ENCODE measurements around the gene UFSP2. TPM values are rescaled to one million over a fixed set of nuclear protein-coding genes. Genes with fewer than 3 reads are reported as not detected.

UFSP2 gene
- total RNA-seq, 1 experiment from 2014 or later, result 44.4 TPM

DNA sequence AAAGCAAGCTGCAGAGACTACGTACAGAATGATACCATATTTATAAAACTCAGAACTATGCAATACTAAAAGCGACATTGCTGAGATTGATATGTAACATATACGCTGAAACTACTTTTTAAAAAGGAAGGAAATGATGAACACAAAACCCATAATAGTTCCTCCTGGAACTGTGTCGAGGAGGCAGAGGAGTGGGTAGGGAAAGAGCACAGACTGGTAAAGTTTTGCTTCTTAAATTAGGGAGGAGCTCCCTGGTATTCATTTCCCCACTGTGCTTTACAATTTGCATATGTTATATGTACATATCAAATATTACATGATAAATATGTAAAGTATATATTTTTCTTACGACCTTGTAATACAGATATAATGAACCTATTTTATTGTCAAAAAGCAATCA lies 13.9 kb downstream of the UFSP2 start:
- Mint-ChIP-seq H3K9me3 (ENCODE audit: unreplicated experiment) (no peaks in the 10 kb centered on the region), H3K27ac (ENCODE audit: low read depth, unreplicated experiment) (no peak overlapping the region), H3K27me3 (ENCODE audit: insufficient read depth, unreplicated experiment) (no peaks in the 10 kb centered on the region), H3K4me3 (ENCODE audit: unreplicated experiment) (no peak overlapping the region), H3K4me1 (ENCODE audit: insufficient read depth, unreplicated experiment) (no peaks in the 10 kb centered on the region), H3K36me3 (ENCODE audit: insufficient read depth, unreplicated experiment) (peaks cover 29% of the 10 kb centered on the region)
- intact Hi-C loops (cut with micrococcal nuclease), result no loop called here
- TF ChIP-seq, protein P1, sequence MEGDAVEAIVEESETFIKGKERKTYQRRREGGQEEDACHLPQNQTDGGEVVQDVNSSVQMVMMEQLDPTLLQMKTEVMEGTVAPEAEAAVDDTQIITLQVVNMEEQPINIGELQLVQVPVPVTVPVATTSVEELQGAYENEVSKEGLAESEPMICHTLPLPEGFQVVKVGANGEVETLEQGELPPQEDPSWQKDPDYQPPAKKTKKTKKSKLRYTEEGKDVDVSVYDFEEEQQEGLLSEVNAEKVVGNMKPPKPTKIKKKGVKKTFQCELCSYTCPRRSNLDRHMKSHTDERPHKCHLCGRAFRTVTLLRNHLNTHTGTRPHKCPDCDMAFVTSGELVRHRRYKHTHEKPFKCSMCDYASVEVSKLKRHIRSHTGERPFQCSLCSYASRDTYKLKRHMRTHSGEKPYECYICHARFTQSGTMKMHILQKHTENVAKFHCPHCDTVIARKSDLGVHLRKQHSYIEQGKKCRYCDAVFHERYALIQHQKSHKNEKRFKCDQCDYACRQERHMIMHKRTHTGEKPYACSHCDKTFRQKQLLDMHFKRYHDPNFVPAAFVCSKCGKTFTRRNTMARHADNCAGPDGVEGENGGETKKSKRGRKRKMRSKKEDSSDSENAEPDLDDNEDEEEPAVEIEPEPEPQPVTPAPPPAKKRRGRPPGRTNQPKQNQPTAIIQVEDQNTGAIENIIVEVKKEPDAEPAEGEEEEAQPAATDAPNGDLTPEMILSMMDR (IDR thresholded peaks at IDR 0.05; ENCODE audit: unreplicated experiment), result no peak
- CTCF ChIA-PET, result no interaction called here
- no peak for DNase-seq (ENCODE audit: unreplicated experiment)
- POLR2A ChIA-PET, result no interaction called here
- BruUV-seq (replicated peaks), result no TSS peak

DNA sequence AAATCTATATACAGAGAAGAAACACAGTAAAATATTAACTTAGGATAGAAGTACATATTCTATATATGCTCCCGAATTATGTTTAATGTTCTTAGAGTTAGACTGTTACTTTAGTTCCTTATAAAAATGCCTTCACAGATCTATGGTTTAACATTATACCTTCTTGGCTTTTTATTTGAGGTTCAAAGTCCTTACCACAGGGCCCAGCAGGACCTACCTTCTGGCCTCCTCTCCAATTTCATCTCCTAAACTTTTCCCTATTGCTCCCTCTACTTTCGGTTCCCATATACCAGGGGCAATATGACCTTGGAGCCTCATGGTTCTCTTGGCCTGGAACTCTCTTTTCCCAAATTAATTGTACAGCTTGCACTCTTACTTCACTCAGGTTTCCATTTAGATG lies 17.3 kb downstream of the UFSP2 start:
- Mint-ChIP-seq H3K36me3 (ENCODE audit: insufficient read depth, unreplicated experiment) (peaks cover 50% of the 10 kb centered on the region), H3K4me3 (ENCODE audit: unreplicated experiment) (no peak overlapping the region), H3K4me1 (ENCODE audit: insufficient read depth, unreplicated experiment) (no peaks in the 10 kb centered on the region), H3K27ac (ENCODE audit: low read depth, unreplicated experiment) (no peak overlapping the region), H3K27me3 (ENCODE audit: insufficient read depth, unreplicated experiment) (no peaks in the 10 kb centered on the region), H3K9me3 (ENCODE audit: unreplicated experiment) (no peaks in the 10 kb centered on the region)
- intact Hi-C loops (cut with micrococcal nuclease), result no loop called here
- TF ChIP-seq, protein P1 (IDR thresholded peaks at IDR 0.05; ENCODE audit: unreplicated experiment), result no peak
- ChIA-PET POLR2A (interaction anchor here (0.6 kb wide), 1 partner anchor 12 kb away, joined by 3 read pairs; the partner anchor contains the start of gene ANKRD37), CTCF (interaction anchor here (0.7 kb wide), 1 partner anchor 239 kb away, joined by 3 read pairs; no protein-coding TSS in a partner anchor)
- no TSS peak for BruUV-seq (replicated peaks)
- no peak for DNase-seq (ENCODE audit: unreplicated experiment)

GRCh38 chr4:185405296-185405999 lies 20.3 kb downstream of the UFSP2 start:
- intact Hi-C loops (cut with micrococcal nuclease), result no loop called here
- CTCF ChIA-PET, result interaction anchor here (0.6 to 1.2 kb wide), 3 partner anchors 9 to 890 kb away, joined by 3 to 4 read pairs (median 4); partner anchors contain the start of gene ANKRD37
- Mint-ChIP-seq H3K4me1 (ENCODE audit: insufficient read depth, unreplicated experiment) (no peaks in the 10 kb centered on the region), H3K9me3 (ENCODE audit: unreplicated experiment) (no peaks in the 10 kb centered on the region), H3K27me3 (ENCODE audit: insufficient read depth, unreplicated experiment) (no peaks in the 10 kb centered on the region), H3K36me3 (ENCODE audit: insufficient read depth, unreplicated experiment) (peaks cover 63% of the 10 kb centered on the region), H3K4me3 (ENCODE audit: unreplicated experiment) (no peak overlapping the region), H3K27ac (ENCODE audit: low read depth, unreplicated experiment) (no peak overlapping the region)
- BruUV-seq (replicated peaks), result no TSS peak
- DNase-seq (ENCODE audit: unreplicated experiment), result no peak
- POLR2A ChIA-PET, result interaction anchor here (1.0 to 2.7 kb wide), 2 partner anchors 9 to 20 kb away, joined by 3 to 10 read pairs; partner anchors contain the start of genes ANKRD37, LRP2BP and UFSP2
- TF ChIP-seq, protein P1 (IDR thresholded peaks at IDR 0.05; ENCODE audit: unreplicated experiment), result no peak

DNA sequence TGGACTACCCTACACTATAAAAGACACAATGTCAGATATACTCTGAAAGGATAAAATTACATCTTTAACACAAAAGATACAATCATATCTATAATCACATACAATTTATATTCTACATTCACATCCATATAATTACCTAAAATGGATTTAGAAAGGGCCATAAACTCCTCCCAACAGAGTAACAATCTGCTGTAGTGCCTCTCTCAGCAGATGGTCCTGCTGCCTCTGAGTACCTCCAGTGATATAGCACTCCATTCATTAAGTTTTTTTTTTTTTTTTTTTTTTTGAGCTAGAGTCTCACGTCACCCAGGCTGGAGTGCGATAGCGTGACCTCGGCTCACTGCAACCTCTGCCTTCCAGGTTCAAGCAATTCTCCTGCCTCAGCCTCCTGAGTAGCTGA lies 21.7 kb downstream of the UFSP2 start:
- no peaks in the 10 kb centered on the region for H3K9me3 Mint-ChIP-seq (ENCODE audit: unreplicated experiment)
- POLR2A ChIA-PET, result interaction anchor here (0.7 kb wide), 1 partner anchor 21 kb away, joined by 4 read pairs; no protein-coding TSS in a partner anchor
- no TSS peak for BruUV-seq (replicated peaks)
- DNase-seq (ENCODE audit: unreplicated experiment), result no peak
- TF ChIP-seq, protein P1 (IDR thresholded peaks at IDR 0.05; ENCODE audit: unreplicated experiment), result no peak
- peaks cover 76% of the 10 kb centered on the region for H3K36me3 Mint-ChIP-seq (ENCODE audit: insufficient read depth, unreplicated experiment)
- no peaks in the 10 kb centered on the region for H3K27me3 Mint-ChIP-seq (ENCODE audit: insufficient read depth, unreplicated experiment)
- CTCF ChIA-PET, result interaction anchor here (0.9 kb wide), 1 partner anchor 194 kb away, joined by 5 read pairs; no protein-coding TSS in a partner anchor
- no peak overlapping the region for H3K4me3 Mint-ChIP-seq (ENCODE audit: unreplicated experiment)
- no peaks in the 10 kb centered on the region for H3K4me1 Mint-ChIP-seq (ENCODE audit: insufficient read depth, unreplicated experiment)
- H3K27ac Mint-ChIP-seq (ENCODE audit: low read depth, unreplicated experiment), result no peak overlapping the region
- intact Hi-C loops (cut with micrococcal nuclease), result no loop called here

Data from MCF 10A (cell line).